UCSD-AML1 (cell line): Measurements from ENCODE around the gene ZNF749.
"Not testable (repeated sequence)": the region's sequence is repeated elsewhere in the genome, so short reads cannot be mapped to it uniquely, and the experiment has no call there.

Experiments
- DNase-seq: peaks from one replicate; lab custom pipeline; 2025; ENCODE audit not compliant: unreplicated experiment; lab: John Stamatoyannopoulos, UW

The ZNF749 gene

GRCh38 chr19:57465680-57466381 is 30.7 kb downstream of the ZNF749 start:
- peak; percentile 28 for DNase-seq

- DNase-seq = no peak
Observed at GRCh38 chr19:57466489-57466888, 31.4 kb downstream of the ZNF749 start.

DNA sequence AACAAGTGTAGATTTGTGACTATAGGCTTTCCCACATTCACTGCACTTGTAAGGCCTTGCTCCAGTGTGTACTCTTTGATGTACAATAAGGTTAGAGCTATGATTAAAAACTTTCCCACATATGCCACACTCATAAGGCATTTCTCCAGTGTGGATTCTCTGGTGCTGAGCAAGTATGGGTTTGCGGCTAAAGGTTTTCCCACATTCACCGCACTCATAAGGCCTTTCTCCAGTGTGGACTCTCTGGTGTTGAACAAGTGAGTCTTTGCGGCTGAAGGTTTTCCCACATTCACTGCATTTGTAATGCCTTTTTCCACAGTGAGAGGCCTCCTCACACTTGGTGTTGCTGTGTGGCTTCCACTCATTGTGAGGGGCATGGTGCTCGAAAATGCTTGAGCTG is 38.5 kb downstream of the ZNF749 start:
- DNase-seq = no peak

- DNase-seq = peak; percentile 84
Observed at GRCh38 chr19:57477191-57478008, 42.3 kb downstream of the ZNF749 start, which contains the start of gene ZNF772. TSS of gene ZNF772 (minus strand) at chr19:57477566. CDS start at chr19:57477309, 257 bp downstream.

DNA sequence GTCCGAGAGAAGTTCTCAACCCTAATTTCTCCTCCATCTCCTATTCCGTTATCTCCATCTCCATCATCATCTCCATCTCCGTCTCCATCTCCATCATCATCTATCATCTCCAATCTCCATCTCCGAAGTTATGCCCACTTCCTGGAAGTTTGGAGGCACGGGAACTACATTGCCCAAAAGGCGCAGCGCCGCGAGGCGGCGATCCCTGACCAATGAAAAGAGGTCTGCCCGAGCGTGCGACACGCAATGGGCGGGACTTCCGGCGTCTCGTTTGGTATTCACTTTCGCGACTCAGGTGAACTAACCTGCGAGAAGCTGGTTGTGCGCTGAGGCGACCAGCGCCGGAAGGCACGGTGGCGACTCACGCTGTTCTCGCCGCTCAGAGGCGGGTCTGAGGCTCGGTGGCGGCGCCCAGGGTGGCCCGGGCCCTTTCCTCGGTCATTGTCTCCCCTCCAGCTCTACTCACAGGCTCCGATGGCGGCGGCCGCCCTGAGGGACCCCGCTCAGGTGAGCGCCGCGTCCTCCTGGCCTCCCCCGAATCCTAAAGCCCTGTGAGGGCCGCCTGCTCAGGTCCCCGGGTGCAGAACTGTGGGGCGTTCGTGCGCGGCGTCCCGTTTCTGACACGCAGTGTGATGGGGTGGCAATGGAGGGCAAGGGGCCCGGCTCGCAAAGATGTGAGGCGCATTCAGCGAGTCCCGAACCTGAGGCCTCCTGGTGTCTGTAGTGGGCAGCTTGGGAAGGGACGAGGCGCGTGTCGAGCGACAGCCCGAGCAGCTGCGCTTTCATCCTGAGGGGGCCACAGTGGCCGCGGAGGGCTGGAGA is 52.6 kb downstream of the ZNF749 start, which contains the start of gene ZNF419:
Gene ZNF419, plus strand, starts transcription at position 274 of the 822 bp plus-strand sequence. Its CDS starts 201 bp downstream, at position 475.
- DNase-seq = peak; percentile 86

DNA sequence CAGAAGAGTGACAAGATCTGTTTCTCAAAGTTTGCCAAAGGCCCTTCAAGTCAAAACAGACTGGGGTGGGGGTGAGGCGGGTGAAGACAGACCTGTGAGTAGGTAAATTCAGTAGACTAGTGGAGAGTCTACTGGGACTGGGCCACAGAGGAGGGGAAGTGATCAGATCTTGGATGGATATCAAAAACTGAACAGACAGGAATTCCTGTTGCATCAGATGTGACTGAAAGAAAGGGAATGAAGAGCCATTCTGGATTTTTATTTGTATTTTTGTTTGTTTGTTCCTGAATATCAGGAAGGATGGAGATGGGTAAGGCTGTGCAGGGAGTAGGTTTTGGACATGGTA is 53.1 kb downstream of the ZNF749 start:
- not testable (repeated sequence) for DNase-seq
